Naive thymus-derived CD4-positive, alpha-beta T cell (primary cell): ENCODE measurements around the gene MATK. TPM values are rescaled to one million over a fixed set of nuclear protein-coding genes. Genes with fewer than 3 reads are reported as not detected.

Experiments used
- polyA plus RNA-seq, 2 donors: library from polyadenylated mRNA; unstranded; fragments of 300-500 nt; fragmentation: Illumina TruSeq; gene quantifications; one replicate each; pipeline ENCODE4 v1.2.3, GENCODE V29; 2021
- total RNA-seq, 6 experiments: library from RNA in 5 of 6; stranded (reverse) in 5 of 6; gene quantifications; 1 replicate in 5 of 6; 2 replicates in 1 of 6; pipeline ENCODE4 v1.2.3 and lab custom pipeline; 2021 to 2026

Gene MATK
- total and polyA plus RNA-seq, 7 experiments from 2014 or later: 1.6 to 32.6 (median 13.0) TPM

Other genes with a start within 250 kb of the MATK start
- 10 to 100 TPM in 3 of 5 experiments, 1 to 10 TPM in 2; 5.6 to 11.5 (median 10.6) TPM for gene TEKTIP1, start 247.2 kb downstream of the MATK start, total RNA-seq
- gene TEKTIP1, start 247.2 kb downstream of the MATK start, polyA plus RNA-seq: not detected
- gene MFSD12, start 228.8 kb downstream of the MATK start, total RNA-seq: 100 to 1,000 TPM in 3 of 5 experiments, 10 to 100 TPM in 2; 95.2 to 153 (median 101) TPM
- gene MFSD12, start 228.8 kb downstream of the MATK start, polyA plus RNA-seq: 10 to 100 TPM; 41.2 to 74.0 TPM
- gene HMG20B, start 213.4 kb downstream of the MATK start, total RNA-seq: 10 to 100 TPM; 37.9 to 63.7 (median 53.0) TPM
- 10 to 100 TPM; 50.6 to 65.6 TPM for gene HMG20B, start 213.4 kb downstream of the MATK start, polyA plus RNA-seq
- 1 to 10 TPM in 4 of 5 experiments, under 1 TPM in 1; 0.85 to 3.3 (median 2.9) TPM for gene GIPC3, start 200.9 kb downstream of the MATK start, total RNA-seq
- 1 to 10 TPM; 1.3 to 1.5 TPM for gene GIPC3, start 200.9 kb downstream of the MATK start, polyA plus RNA-seq
- gene TBXA2R, start 179.5 kb downstream of the MATK start, total RNA-seq: 1 to 10 TPM in 4 of 5 experiments, under 1 TPM in 1; 0.73 to 5.9 (median 4.1) TPM
- 1 to 10 TPM; 6.4 to 9.0 TPM for gene TBXA2R, start 179.5 kb downstream of the MATK start, polyA plus RNA-seq
- gene CACTIN, start 159.6 kb downstream of the MATK start, total RNA-seq: 10 to 100 TPM; 35.4 to 46.7 (median 37.1) TPM
- 10 to 100 TPM in 1 of 2 donors, 1 to 10 TPM in 1; 9.5 to 22.2 TPM for gene CACTIN, start 159.6 kb downstream of the MATK start, polyA plus RNA-seq
- gene PIP5K1C, start 85.9 kb downstream of the MATK start, total RNA-seq: 10 to 100 TPM; 21.5 to 32.4 (median 30.7) TPM
- 10 to 100 TPM in 1 of 2 donors, 1 to 10 TPM in 1; 6.8 to 17.8 TPM for gene PIP5K1C, start 85.9 kb downstream of the MATK start, polyA plus RNA-seq
- gene TJP3, start 78.0 kb downstream of the MATK start, total RNA-seq: 10 to 100 TPM in 4 of 5 experiments, 1 to 10 TPM in 1; 1.2 to 20.1 (median 16.8) TPM
- gene TJP3, start 78.0 kb downstream of the MATK start, polyA plus RNA-seq: 10 to 100 TPM; 14.0 to 16.1 TPM
- gene APBA3, start 24.7 kb downstream of the MATK start, total RNA-seq: 10 to 100 TPM; 55.1 to 77.3 (median 67.1) TPM
- 10 to 100 TPM; 30.7 to 33.6 TPM for gene APBA3, start 24.7 kb downstream of the MATK start, polyA plus RNA-seq
- gene MRPL54, start 23.7 kb downstream of the MATK start, total RNA-seq: 10 to 100 TPM; 34.0 to 95.2 (median 58.8) TPM
- 100 to 1,000 TPM; 143 to 154 TPM for gene MRPL54, start 23.7 kb downstream of the MATK start, polyA plus RNA-seq
- not detected for gene RAX2, start 14.2 kb downstream of the MATK start, total RNA-seq
- not detected for gene RAX2, start 14.2 kb downstream of the MATK start, polyA plus RNA-seq
- 1 to 10 TPM in 4 of 5 experiments, under 1 TPM in 1; 0.22 to 3.8 (median 1.4) TPM for gene ZFR2, start 82.7 kb upstream of the MATK start, total RNA-seq
- 1 to 10 TPM; 3.4 to 5.5 TPM for gene ZFR2, start 82.7 kb upstream of the MATK start, polyA plus RNA-seq
- gene ATCAY, start 94.3 kb upstream of the MATK start, total RNA-seq: not detected
- not detected for gene ATCAY, start 94.3 kb upstream of the MATK start, polyA plus RNA-seq
- not detected for gene NMRK2, start 146.7 kb upstream of the MATK start, total RNA-seq
- gene NMRK2, start 146.7 kb upstream of the MATK start, polyA plus RNA-seq: not detected
- 10 to 100 TPM; 24.7 to 40.3 (median 33.9) TPM for gene DAPK3, start 184.7 kb upstream of the MATK start, total RNA-seq
- gene DAPK3, start 184.7 kb upstream of the MATK start, polyA plus RNA-seq: 10 to 100 TPM; 18.2 to 35.4 TPM
- 1,000 to 10,000 TPM; 1,791 to 2,674 (median 2,346) TPM for gene EEF2, start 199.1 kb upstream of the MATK start, total RNA-seq
- 100 to 1,000 TPM; 611 to 634 TPM for gene EEF2, start 199.1 kb upstream of the MATK start, polyA plus RNA-seq
- 10 to 100 TPM; 23.9 to 40.6 (median 28.8) TPM for gene PIAS4, start 221.4 kb upstream of the MATK start, total RNA-seq
- gene PIAS4, start 221.4 kb upstream of the MATK start, polyA plus RNA-seq: 1 to 10 TPM; 3.9 to 6.8 TPM